HepG2 (cell line): ENCODE data around the gene GATA1. TPM values are rescaled to one million over a fixed set of nuclear protein-coding genes. Genes with fewer than 3 reads are reported as not detected.

Source experiments
- ATAC-seq: fragments of 200-7000 bp; cut with Tn5 transposase; 3 replicates; pipeline ENCODE4 v1.9.1; 2020; ENCODE audit warnings: mild to moderate bottlenecking, moderate library complexity
- BruUV-seq: library from RNA; stranded (reverse); fragments of 400-500 nt; replicated peaks from 2 replicates; lab custom pipeline; 2021; lab: Mats Ljungman, UMichigan
- CTCF ChIA-PET: fragments of 300-600 bp; formaldehyde crosslinking; extraction: SDS; loops from one replicate; lab custom pipeline; 2021; ENCODE audit warnings: low total read pairs, inconsistent platforms, low intra/inter-chr PET ratio; lab: Yijun Ruan, JAX
- POLR2A ChIA-PET: fragments of 350-600 bp; sonication (Branson Sonifier 250); formaldehyde crosslinking; loops from one replicate; lab custom pipeline; 2020; ENCODE audit warnings: antibody characterized with exemption, inconsistent platforms; lab: Yijun Ruan, JAX
- DNase-seq: peaks from one replicate; pipeline ENCODE4 v3.0.0-alpha.2; 2015; ENCODE audit warnings: low spot score
- FAIRE-seq: peaks from 3 replicates; lab custom pipeline; 2011; peaks lifted over from hg19 to GRCh38; lab: Jason Lieb, UNC
- H2AFZ ChIP-seq: one replicate; pipeline ENCODE4 v1.6.1; 2011; ENCODE audit warnings: low read length, inconsistent platforms
- H3K27ac ChIP-seq: fragments of 300-600 bp; 3 replicates; pipeline ENCODE4 v1.8.0; 2011; ENCODE audit warnings: mixed run types, mild to moderate bottlenecking, mixed read lengths, low read length, inconsistent platforms; ENCODE audit not compliant: insufficient read depth; ENCODE audit errors: extremely low read length
- H3K27me3 ChIP-seq, 2 experiments: fragments of 200-600 bp in 1 of 2; 2 replicates in 1 of 2; 3 replicates in 1 of 2; pipeline versions ENCODE4 v1.6.0 to v1.8.0; 2011; ENCODE audit warnings: low read length in 2 of 2, mild to moderate bottlenecking in 2 of 2, moderate library complexity in 2 of 2, inconsistent platforms in 1 of 2; ENCODE audit not compliant: insufficient read depth in 2 of 2, control insufficient read depth in 1 of 2
- H3K36me3 ChIP-seq, 2 experiments: fragments of 200-600 bp in 1 of 2; replicated peaks in 1 of 2; 2 replicates in 1 of 2; 3 replicates in 1 of 2; pipeline versions ENCODE4 v1.5.1 to v1.8.0; 2011; ENCODE audit warnings: low read length in 2 of 2, inconsistent platforms in 1 of 2; ENCODE audit not compliant: insufficient read depth in 2 of 2, control insufficient read depth in 1 of 2
- H3K4me1 ChIP-seq: 2 replicates; pipeline ENCODE4 v1.5.1; 2012; ENCODE audit warnings: low read length, inconsistent platforms; ENCODE audit not compliant: insufficient read depth
- H3K4me2 ChIP-seq: 2 replicates; pipeline ENCODE4 v1.6.0; 2011; ENCODE audit warnings: low read depth, low read length, inconsistent platforms
- H3K4me3 ChIP-seq, 3 experiments: fragments of 200-600 bp in 1 of 3; sonication (generic), shearing (Covaris generic) in 1 of 3; replicated peaks in 1 of 3; 2 replicates each; pipeline ENCODE4 v1.5.1; 2011 to 2016; ENCODE audit warnings: low read length in 3 of 3, inconsistent platforms in 2 of 3, low read depth in 2 of 3, mild to moderate bottlenecking in 2 of 3, control low read depth in 1 of 3, mixed read lengths in 1 of 3; ENCODE audit not compliant: insufficient read depth in 1 of 3
- H3K79me2 ChIP-seq: one replicate; pipeline ENCODE4 v1.6.1; 2011; ENCODE audit warnings: low read length, inconsistent platforms; ENCODE audit not compliant: insufficient read depth
- H3K9ac ChIP-seq: 2 replicates; pipeline ENCODE4 v1.6.0; 2011; ENCODE audit warnings: mild to moderate bottlenecking, low read depth, low read length, inconsistent platforms; ENCODE audit not compliant: insufficient read depth
- H3K9me3 ChIP-seq: 2 replicates; pipeline ENCODE4 v1.5.1; 2012; ENCODE audit warnings: mild to moderate bottlenecking, low read length
- H4K20me1 ChIP-seq: 2 replicates; pipeline ENCODE4 v1.6.0; 2011; ENCODE audit warnings: inconsistent platforms, mild to moderate bottlenecking, low read length, moderate library complexity; ENCODE audit not compliant: insufficient read depth
- HNRNPH1 ChIP-seq: fragments of 200-400 bp; formaldehyde crosslinking; optimal IDR thresholded peaks from 2 replicates; pipeline ENCODE3; 2017; ENCODE audit warnings: mild to moderate bottlenecking, low read depth, low read length
- NR2F1 ChIP-seq, 2 experiments: fragments of 450-650 bp in 1 of 2; formaldehyde crosslinking in 1 of 2; IDR thresholded peaks; 2 replicates each; pipeline versions ENCODE4 v1.5.0 to v1.6.1; 2016 to 2020; ENCODE audit warnings: mild to moderate bottlenecking in 1 of 2, missing compliant biosample characterization in 1 of 2, missing genetic modification reagents in 1 of 2, moderate library complexity in 1 of 2
- NR3C1 ChIP-seq: sonication (generic); formaldehyde crosslinking; IDR thresholded peaks from 2 replicates; pipeline ENCODE4 v1.4.0; 2020; ENCODE audit warnings: missing genetic modification reagents
- POGZ ChIP-seq: sonication (generic); formaldehyde crosslinking; IDR thresholded peaks from 2 replicates; pipeline ENCODE4 v1.4.0; 2020; ENCODE audit warnings: mild to moderate bottlenecking, missing genetic modification reagents
- PPARG ChIP-seq: conservative IDR thresholded peaks from 2 replicates; pipeline ENCODE4 v1.6.1; 2016; ENCODE audit warnings: missing biosample characterization, missing genetic modification reagents
- ZBTB7B ChIP-seq: sonication (generic); formaldehyde crosslinking; IDR thresholded peaks from 2 replicates; pipeline ENCODE4 v1.4.0; 2020; ENCODE audit warnings: missing genetic modification reagents
- ZNF180 ChIP-seq: sonication (generic); formaldehyde crosslinking; IDR thresholded peaks from 2 replicates; pipeline ENCODE4 v1.4.0; 2020; ENCODE audit warnings: low read depth, missing genetic modification reagents, borderline replicate concordance
- WGBS: methylation state at CpG from one replicate; pipeline ENCODE4 v1.1.6; 2017; ENCODE audit warnings: low lambda C conversion rate; 5-methylcytosine and 5-hydroxymethylcytosine counted together
- in situ Hi-C: cut with HindIII; loops from 2 replicates; pipeline ENCODE4 v1.10.0; 2017; ENCODE audit warnings: low pct_unique_long_range_greater_than_20kb; ENCODE audit not compliant: extremely low pct_ligation_motif_present
- intact Hi-C: fragments of 100-400 bp; cut with micrococcal nuclease; formaldehyde crosslinking; loops from one replicate; pipeline ENCODE4 v1.10.0; 2022; ENCODE audit not compliant: unreplicated experiment
- polyA plus RNA-seq, 8 experiments: library from polyadenylated mRNA; depleted of rRNA in 3 of 8; stranded (reverse) in 7 of 8; unstranded in 1 of 8; fragments of >200 nt; fragmentation: Illumina TruSeq in 4 of 8; extraction: Trizol in 4 of 8; gene quantifications; 2 replicates each; pipeline versions ENCODE4 v1.2.1 to v1.2.3, GENCODE V29; 2011 to 2016; ENCODE audit warnings: low read depth in 4 of 8, missing spikeins in 1 of 8, mixed read lengths in 1 of 8; ENCODE audit not compliant: insufficient read depth in 1 of 8
- total RNA-seq, 5 experiments: library from RNA; depleted of rRNA; stranded (reverse); fragments of >200 nt; fragmentation: Illumina TruSeq; extraction: Trizol; gene quantifications; 2 replicates each; pipeline ENCODE4 v1.2.3, GENCODE V29; 2016; ENCODE audit warnings: low read depth in 1 of 5
- TF ChIP-seq, protein P1 (sequence below): sonication (generic); formaldehyde crosslinking; IDR thresholded peaks from 2 replicates; pipeline ENCODE4 v1.4.0; 2020; ENCODE audit warnings: missing genetic modification reagents, mild to moderate bottlenecking, borderline replicate concordance
- TF ChIP-seq, protein P2 (sequence below): IDR thresholded peaks from 2 replicates; pipeline ENCODE4 v1.6.1; 2012; ENCODE audit warnings: inconsistent platforms
- TF ChIP-seq, protein P3 (sequence below): sonication (generic); formaldehyde crosslinking; IDR thresholded peaks from 2 replicates; pipeline ENCODE4 v1.8.1; 2023; ENCODE audit warnings: mild to moderate bottlenecking, inconsistent platforms, moderate library complexity, missing genetic modification reagents, borderline replicate concordance

The GATA1 gene
- total and polyA plus RNA-seq, 2 of the 13 experiments (the other 11 are each of a cell fraction or from before 2014, with no cell fraction given): 0.13 TPM; not detected in 1

DNA sequence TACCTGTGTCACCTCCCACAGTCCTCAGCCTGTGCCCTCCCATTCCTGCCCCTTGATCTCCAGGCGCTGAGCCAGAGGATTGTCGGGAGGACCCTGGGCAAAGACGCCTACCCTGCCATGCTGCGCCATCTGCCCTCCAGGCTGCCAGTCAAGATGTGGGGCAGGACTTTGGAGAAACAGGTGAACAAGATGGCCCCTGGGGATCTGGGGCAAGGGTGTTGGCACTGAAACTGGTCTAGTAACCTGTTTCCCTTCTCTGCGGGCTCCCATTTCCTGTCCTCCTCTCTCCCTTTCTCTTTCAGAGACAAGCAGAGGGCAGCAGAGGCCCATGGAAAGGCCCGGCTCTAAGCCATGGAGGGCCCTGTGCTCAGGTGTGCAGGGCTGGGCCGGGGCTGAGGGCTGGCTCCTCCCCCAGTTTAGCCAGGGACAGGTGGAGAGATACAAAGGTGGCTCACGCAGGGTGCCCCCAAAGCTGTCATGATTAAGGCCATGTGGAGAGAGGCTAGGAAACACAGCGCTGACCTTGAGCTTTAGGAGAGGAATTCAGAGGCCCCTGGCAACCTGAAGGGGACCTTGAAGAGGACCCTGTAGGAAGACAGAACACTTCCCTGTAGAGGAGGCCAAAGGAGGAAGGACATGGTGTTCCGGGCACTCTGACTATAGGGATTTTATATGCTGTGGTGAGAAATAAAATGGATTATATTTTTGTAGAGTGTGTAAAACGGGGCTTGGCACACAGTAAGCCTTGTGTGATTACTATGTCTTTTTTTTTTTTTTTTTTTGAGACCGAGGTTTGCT, 24.5 kb upstream of the GATA1 start, which contains the start of gene GLOD5:
TSS of gene GLOD5 (plus strand) at position 74 of the 798 bp plus-strand sequence. CDS start at position 118, 44 bp downstream.
- in situ Hi-C loops: no loop called here
- peak within 1 kb of the TSS; percentile 54 for H3K9ac ChIP-seq
- H3K36me3 ChIP-seq: no peaks in the 10 kb centered on the region
- H2AFZ ChIP-seq: no peak within 1 kb of the TSS
- peaks cover 7% of the 10 kb centered on the region; the same call in 1 of the 2 replicates for H3K4me1 ChIP-seq
- no peaks in the 10 kb centered on the region for H3K79me2 ChIP-seq
- peak; percentile 45 for DNase-seq
- BruUV-seq: no TSS peak
- 11% methylated on average over 6 of the region's 12 CpGs for WGBS
- CTCF ChIA-PET: interaction anchor here (1.4 kb wide), 1 partner anchor 155 kb away, joined by 5 read pairs; no protein-coding TSS in a partner anchor
- no peaks in the 10 kb centered on the region for H4K20me1 ChIP-seq
- ATAC-seq: peak; percentile 99
- POLR2A ChIA-PET: interaction anchor here (1.0 kb wide), 1 partner anchor 25 kb away, joined by 3 read pairs; no protein-coding TSS in a partner anchor
- H3K4me3 ChIP-seq: peak within 1 kb of the TSS; percentile 35 to 62 (median 59); a peak in 4 of 6 replicates
- no peak within 1 kb of the TSS for H3K27ac ChIP-seq
- intact Hi-C loops: loop anchor here (5.0 to 10.0 kb wide), 2 partner anchors 153 to 185 kb away; partner anchors contain the start of genes PIM2 and SLC35A2
- H3K4me2 ChIP-seq: peak within 1 kb of the TSS; percentile 83
- no peaks in the 10 kb centered on the region for H3K9me3 ChIP-seq
- no peaks in the 10 kb centered on the region for H3K27me3 ChIP-seq
- peak; percentile 76 for FAIRE-seq
- TF ChIP-seq PPARG (CRISPR knock-in tag) (peak; percentile 43; the same call in 1 of the 2 replicates), ZBTB7B (CRISPR knock-in tag) (no peak), POGZ (no peak), NR2F1 (CRISPR knock-in tag; IDR thresholded peaks at IDR 0.05) (no peak), NR3C1 (CRISPR knock-in tag) (no peak), HNRNPH1 (no peak), ZNF180 (CRISPR knock-in tag) (no peak)
- TF ChIP-seq, protein P1, sequence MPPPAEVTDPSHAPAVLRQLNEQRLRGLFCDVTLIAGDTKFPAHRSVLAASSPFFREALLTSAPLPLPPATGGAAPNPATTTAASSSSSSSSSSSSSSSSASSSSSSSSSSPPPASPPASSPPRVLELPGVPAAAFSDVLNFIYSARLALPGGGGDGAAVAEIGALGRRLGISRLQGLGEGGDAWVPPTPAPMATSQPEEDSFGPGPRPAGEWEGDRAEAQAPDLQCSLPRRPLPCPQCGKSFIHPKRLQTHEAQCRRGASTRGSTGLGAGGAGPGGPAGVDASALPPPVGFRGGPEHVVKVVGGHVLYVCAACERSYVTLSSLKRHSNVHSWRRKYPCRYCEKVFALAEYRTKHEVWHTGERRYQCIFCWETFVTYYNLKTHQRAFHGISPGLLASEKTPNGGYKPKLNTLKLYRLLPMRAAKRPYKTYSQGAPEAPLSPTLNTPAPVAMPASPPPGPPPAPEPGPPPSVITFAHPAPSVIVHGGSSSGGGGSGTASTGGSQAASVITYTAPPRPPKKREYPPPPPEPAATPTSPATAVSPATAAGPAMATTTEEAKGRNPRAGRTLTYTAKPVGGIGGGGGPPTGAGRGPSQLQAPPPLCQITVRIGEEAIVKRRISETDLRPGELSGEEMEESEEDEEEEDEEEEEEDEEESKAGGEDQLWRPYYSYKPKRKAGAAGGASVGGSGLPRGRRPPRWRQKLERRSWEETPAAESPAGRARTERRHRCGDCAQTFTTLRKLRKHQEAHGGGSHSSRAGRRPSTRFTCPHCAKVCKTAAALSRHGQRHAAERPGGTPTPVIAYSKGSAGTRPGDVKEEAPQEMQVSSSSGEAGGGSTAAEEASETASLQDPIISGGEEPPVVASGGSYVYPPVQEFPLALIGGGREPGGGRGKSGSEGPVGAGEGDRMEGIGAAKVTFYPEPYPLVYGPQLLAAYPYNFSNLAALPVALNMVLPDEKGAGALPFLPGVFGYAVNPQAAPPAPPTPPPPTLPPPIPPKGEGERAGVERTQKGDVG: no peak
- TF ChIP-seq, protein P2, sequence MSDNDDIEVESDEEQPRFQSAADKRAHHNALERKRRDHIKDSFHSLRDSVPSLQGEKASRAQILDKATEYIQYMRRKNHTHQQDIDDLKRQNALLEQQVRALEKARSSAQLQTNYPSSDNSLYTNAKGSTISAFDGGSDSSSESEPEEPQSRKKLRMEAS: 0 out of 2 replicates have a peak, but pooled peaks have one; percentile 23
- TF ChIP-seq, protein P3, sequence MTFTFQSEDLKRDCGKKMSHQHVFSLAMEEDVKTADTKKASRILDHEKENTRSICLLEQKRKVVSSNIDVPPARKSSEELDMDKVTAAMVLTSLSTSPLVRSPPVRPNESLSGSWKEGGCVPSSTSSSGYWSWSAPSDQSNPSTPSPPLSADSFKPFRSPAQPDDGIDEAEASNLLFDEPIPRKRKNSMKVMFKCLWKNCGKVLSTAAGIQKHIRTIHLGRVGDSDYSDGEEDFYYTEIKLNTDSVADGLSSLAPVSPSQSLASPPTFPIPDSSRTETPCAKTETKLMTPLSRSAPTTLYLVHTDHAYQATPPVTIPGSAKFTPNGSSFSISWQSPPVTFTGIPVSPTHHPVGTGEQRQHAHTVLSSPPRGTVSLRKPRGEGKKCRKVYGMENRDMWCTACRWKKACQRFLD (CRISPR knock-in tag): no peak
